ENCODE measurements around the gene FUT9. TPM values are rescaled to one million over a fixed set of nuclear protein-coding genes. Genes with fewer than 3 reads are reported as not detected.

FUT9 gene
- total and polyA plus RNA-seq, 10 of the 15 experiments (the other 5 are each of a cell fraction or from before 2014, with no cell fraction given): not detected

GRCh38 chr6:96013531-96013930 is 2.2 kb upstream of the FUT9 start:
- Histone ChIP-seq H3K4me1 (ENCODE audit: control insufficient read depth, insufficient read depth, low read length) (no peaks in the 10 kb centered on the region), H3K27me3 (replicated peaks in 1 of 2; ENCODE audit: control insufficient read depth in 2 of 2, insufficient read depth in 2 of 2, low read length in 1 of 2) (peaks cover 0 to 1% of the 10 kb centered on the region in 2 experiments; a peak in 1 of 4 replicates), H3K79me2 (ENCODE audit: control insufficient read depth, insufficient read depth, low read length) (no peaks in the 10 kb centered on the region), H3K9ac (ENCODE audit: control insufficient read depth, insufficient read depth, low read length) (no peak overlapping the region), H4K20me1 (ENCODE audit: control insufficient read depth, insufficient read depth) (no peaks in the 10 kb centered on the region), H3K9me3 (replicated peaks; ENCODE audit: control insufficient read depth, insufficient read depth, low read length) (no peaks in the 10 kb centered on the region), H3K4me3 (no peak overlapping the region), H3K36me3 (ENCODE audit: control insufficient read depth in 2 of 2, insufficient read depth in 2 of 2, low read length in 1 of 2) (no peaks in the 10 kb centered on the region), H3K4me2 (ENCODE audit: control insufficient read depth, insufficient read depth) (no peak overlapping the region), H2AFZ (ENCODE audit: control insufficient read depth, low read depth, low read length) (no peak overlapping the region), H3K27ac (ENCODE audit: control insufficient read depth, insufficient read depth) (no peak overlapping the region)
- ChIA-PET SMC1A (ENCODE audit: uncharacterized antibody, unreplicated experiment) (interaction anchor here (1.8 kb wide), 1 partner anchor 9 kb away, joined by 6 read pairs; no protein-coding TSS in a partner anchor), POLR2A (no interaction called here), CTCF (no interaction called here), RAD21 (ENCODE audit: unreplicated experiment) (no interaction called here)
- in situ Hi-C loops (cut with MboI) (no loop called here), intact Hi-C loops (cut with micrococcal nuclease; ENCODE audit: unreplicated experiment) (no loop called here)
- FAIRE-seq (no peak), ATAC-seq (no peak), DNase-seq (ENCODE audit: low read depth, low spot score) (no peak)
- 16% methylated on average over 3 of the region's 3 CpGs for WGBS (ENCODE audit: insufficient coverage, insufficient replicate concordance, low lambda C conversion rate, missing lambda C conversion rate)
- no TSS peak for BruUV-seq (replicated peaks)
- no peak for TF ChIP-seq SUPT20H (IDR thresholded peaks at IDR 0.05; ENCODE audit: borderline replicate concordance, control insufficient read depth, low read depth, low read length)
- TF ChIP-seq ZNF687 (IDR thresholded peaks at IDR 0.05): no peak
- TF ChIP-seq NFXL1 (IDR thresholded peaks at IDR 0.05; ENCODE audit: borderline replicate concordance): no peak
- TF ChIP-seq SMAD5 (IDR thresholded peaks at IDR 0.05; ENCODE audit: low read depth): no peak
- TF ChIP-seq BRCA1 (IDR thresholded peaks at IDR 0.05; ENCODE audit: low read depth, low read length): no peak
- no peak for TF ChIP-seq BCL11A (IDR thresholded peaks at IDR 0.05; ENCODE audit: low read depth, low read length)
- TF ChIP-seq HCFC1 (IDR thresholded peaks at IDR 0.05; ENCODE audit: low read length): no peak
- TF ChIP-seq RELA (IDR thresholded peaks at IDR 0.05; ENCODE audit: borderline replicate concordance, partially characterized antibody): no peak
- no peak for TF ChIP-seq NR2C2 (IDR thresholded peaks at IDR 0.05; ENCODE audit: borderline replicate concordance, control insufficient read depth, insufficient read length, low read depth)
- TF ChIP-seq, protein P1, sequence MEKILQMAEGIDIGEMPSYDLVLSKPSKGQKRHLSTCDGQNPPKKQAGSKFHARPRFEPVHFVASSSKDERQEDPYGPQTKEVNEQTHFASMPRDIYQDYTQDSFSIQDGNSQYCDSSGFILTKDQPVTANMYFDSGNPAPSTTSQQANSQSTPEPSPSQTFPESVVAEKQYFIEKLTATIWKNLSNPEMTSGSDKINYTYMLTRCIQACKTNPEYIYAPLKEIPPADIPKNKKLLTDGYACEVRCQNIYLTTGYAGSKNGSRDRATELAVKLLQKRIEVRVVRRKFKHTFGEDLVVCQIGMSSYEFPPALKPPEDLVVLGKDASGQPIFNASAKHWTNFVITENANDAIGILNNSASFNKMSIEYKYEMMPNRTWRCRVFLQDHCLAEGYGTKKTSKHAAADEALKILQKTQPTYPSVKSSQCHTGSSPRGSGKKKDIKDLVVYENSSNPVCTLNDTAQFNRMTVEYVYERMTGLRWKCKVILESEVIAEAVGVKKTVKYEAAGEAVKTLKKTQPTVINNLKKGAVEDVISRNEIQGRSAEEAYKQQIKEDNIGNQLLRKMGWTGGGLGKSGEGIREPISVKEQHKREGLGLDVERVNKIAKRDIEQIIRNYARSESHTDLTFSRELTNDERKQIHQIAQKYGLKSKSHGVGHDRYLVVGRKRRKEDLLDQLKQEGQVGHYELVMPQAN (conservative IDR thresholded peaks at IDR 0.05): no peak
- TF ChIP-seq, protein P2, sequence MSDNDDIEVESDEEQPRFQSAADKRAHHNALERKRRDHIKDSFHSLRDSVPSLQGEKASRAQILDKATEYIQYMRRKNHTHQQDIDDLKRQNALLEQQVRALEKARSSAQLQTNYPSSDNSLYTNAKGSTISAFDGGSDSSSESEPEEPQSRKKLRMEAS (IDR thresholded peaks at IDR 0.05; ENCODE audit: low read depth, low read length): no peak
- TF ChIP-seq EED (IDR thresholded peaks at IDR 0.05; ENCODE audit: low read depth): no peak
- TF ChIP-seq E4F1 (IDR thresholded peaks at IDR 0.05; ENCODE audit: borderline replicate concordance, partially characterized antibody): no peak

Data from GM12878 (cell line).